SW 1271 (cell line): ENCODE data around the gene ELAVL2.
"Not testable (repeated sequence)": the region's sequence is repeated elsewhere in the genome, so short reads cannot be mapped to it uniquely, and the experiment has no call there.

Experiments used
- DNase-seq, 2 experiments: peaks; one replicate each; lab custom pipeline; 2025; lab: John Stamatoyannopoulos, UW

The ELAVL2 gene

GRCh38 chr9:23769307-23769935, 56.6 kb downstream of the ELAVL2 start:
- no peak for DNase-seq

DNA sequence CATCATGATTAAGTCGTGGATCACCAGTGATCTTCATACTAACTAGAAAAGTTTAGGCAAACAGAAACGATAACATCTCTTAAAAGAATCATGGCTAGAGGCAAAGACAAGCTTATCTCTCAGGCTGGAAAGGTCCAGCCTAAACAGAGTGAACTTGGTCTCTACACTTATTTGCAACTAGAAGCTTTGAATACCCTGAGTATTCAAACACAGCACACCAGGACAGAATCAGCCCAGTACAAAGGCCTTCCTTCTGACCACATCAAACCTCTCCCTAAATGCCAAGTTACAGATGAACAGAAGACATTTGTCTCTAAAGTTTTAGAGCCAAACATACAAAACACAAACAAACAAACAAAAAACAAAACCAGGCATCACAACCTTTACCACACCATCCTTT, 57.2 kb downstream of the ELAVL2 start:
- no peak for DNase-seq

GRCh38 chr9:23766613-23767012, 59.4 kb downstream of the ELAVL2 start:
- DNase-seq: no peak

DNA sequence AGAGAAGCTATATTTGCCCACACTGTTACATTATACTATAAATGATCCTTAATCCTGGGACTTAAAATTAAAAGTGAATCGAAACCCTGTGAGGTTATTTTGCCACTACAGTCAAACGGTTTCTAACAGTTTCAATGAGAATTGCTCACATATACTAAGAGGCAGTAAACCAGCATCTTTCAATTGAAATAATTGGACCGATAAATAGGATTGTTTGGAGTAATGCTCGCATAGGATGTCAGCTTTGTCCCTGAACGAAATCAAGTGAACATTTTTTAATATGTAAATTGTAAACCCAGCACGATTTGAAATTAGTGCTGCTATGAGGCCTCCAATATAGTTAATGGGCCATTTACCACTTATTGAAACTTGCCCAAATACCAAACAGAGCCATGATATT, 60.5 kb downstream of the ELAVL2 start:
- no peak for DNase-seq

DNA sequence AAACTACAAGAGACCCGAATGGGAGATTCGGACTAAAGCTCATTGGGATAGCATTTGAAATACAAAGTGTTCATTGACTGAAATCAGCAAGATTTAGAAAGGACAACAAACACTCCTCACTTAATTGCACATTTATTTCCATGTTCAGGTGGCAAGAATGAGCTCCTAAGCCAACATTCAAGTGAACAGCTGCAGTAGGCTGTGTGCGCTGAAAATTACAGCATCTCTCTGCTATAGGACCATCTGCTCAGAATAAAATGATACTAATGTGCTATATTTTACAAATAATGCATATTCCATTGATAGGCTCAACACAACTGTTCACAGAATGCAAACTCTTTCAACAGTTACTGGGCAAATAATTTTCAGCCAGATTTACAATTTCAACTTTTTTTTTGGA, 61.8 kb downstream of the ELAVL2 start:
- DNase-seq: no peak

DNA sequence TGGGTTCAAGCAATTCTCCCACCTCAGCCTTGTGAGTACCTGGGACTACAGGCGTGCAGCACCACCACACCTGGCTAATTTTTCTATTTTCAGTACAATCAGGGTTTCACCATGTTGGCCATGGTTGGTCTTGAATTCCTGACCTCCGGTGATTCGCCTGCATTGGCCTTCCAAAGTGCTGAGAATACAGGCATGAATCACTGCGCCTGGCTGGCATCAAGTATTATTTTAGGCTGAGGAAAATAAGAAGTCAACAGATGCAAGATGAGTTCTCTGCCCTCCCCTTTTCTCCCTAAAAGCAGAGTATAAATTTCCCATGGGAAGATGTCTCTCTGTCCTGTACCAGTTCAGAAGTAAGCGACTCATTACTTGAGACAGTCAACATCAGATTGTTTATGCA, 71.5 kb downstream of the ELAVL2 start:
- DNase-seq: no peak

GRCh38 chr9:23752859-23753258, 73.2 kb downstream of the ELAVL2 start:
- no peak for DNase-seq

DNA sequence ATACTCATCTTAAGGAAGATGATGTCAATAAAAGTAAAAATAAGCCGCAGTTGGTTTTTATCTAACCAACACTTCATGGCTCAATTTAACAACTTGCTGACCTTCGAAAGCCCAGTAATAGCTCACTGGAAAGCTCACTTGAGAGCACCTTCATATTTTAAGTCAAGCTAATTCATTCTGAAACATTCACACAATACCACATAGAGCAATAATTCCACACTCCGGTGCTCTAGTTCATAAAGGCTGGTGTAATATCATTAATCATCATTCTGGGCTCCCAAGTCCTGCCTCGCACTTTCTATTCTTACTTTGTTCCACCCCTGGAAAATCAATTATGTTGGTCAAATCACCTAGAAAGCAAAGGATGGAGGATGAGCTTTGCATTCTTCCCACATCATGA, 74.4 kb downstream of the ELAVL2 start:
- no peak for DNase-seq

- DNase-seq: no peak
These were observed 75.2 kb downstream of the ELAVL2 start for GRCh38 chr9:23750808-23751207.

- no peak for DNase-seq
These were observed 78.7 kb downstream of the ELAVL2 start for GRCh38 chr9:23747088-23748075.

DNA sequence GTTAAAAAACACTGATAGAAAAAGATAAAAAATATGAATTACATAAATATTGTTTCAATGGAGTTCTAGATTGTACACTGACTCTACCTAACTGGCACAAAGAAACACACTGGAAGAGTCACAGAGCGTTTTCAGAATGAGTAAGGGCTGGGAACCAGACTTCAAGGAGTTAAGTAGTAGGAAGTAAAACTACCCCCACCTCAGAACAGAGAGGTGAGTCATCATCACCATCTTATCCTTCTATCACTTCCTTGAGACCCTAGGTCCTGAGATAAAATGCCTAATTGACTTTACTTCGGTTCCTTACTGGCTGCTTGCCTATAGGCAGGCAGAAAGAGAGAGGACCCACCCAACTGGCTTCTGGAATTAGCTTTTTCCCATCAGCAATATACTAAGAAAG, 79.7 kb downstream of the ELAVL2 start:
- DNase-seq: no peak

GRCh38 chr9:23743036-23743435, 83.0 kb downstream of the ELAVL2 start:
- no peak for DNase-seq

- no peak for DNase-seq
These were observed 84.7 kb downstream of the ELAVL2 start for GRCh38 chr9:23741351-23741750.

DNA sequence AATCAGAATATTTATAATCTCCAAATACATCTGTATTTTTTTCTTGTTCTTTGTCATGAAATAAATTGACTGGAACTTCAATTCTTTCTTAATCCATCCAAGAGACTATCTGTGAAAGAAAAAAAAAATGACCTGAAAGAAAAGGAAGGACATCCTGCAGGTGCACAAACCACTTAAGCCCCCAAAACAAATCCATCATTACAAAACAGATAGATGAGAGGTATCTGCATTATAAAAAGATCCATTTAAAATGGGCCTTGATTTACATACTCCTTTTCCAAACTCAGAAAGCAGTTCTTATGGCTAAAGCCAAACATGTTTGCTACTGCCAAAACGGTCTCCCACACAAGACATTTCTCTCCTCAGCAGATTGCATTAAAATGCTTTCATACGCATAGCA, 85.5 kb downstream of the ELAVL2 start:
- no peak for DNase-seq

DNA sequence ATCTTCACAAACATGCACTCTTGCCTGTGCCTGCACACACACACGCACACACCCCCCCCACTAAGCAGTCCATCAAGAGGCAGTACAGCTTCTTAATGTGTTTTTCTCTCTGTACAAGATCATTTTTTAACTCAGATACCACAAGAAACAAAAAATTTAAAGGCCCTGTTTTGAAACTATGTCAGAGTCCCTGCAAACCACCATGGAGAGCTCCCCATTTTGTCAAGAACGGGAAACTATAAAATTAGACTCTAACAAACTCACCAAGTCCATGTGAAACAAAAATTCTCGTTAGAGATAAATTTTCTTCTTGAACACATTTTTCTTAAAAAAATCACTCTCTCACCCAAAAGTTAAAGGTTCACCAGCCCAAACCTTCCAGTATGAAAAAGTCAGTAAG, 86.3 kb downstream of the ELAVL2 start:
- no peak for DNase-seq

DNA sequence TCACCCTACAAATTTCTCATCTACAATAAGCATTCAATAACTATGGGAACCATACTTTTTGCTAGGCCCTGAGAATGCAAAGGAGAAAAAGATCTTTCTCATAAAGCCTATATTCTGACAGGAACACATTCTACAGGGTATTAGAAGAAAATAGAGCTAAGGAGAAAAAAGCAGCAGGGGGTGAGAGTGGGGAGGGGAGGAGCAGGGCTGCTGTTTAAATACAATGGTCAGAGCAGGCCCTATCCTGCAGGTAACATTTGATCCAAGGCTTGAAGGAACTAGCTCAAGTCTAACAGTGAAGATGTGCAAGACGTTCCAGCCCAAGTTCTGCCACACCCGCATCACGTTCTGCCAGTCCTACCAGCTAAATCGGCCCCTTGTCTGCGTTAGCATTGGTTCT, 89.7 kb downstream of the ELAVL2 start:
- DNase-seq: no peak

DNA sequence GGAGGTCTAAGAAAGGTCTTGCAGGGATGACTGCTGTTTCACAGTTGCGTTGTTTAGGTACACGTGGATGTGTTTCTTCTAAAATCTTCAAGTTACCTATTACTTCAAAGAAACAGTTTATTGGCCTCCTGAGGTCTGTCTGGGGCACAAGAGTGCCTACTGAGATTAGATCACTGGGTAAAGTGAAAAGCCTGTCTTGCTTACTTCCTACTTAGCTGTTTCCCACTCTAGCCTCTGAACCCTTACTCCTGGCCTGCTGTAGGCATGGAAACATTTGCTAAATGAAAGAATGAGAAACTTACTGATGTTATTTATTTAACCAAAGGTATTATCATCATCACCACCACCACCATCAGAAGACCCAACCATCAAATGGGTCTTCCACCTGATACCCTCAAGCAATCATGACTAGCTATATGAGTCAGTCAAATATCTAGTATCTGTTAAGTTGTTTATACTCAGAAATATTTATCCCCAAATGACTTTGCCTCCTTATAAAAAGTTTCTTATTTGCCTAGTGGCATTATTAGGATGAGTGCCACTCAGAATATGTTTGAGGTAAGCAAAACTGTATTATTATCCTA, 92.5 kb downstream of the ELAVL2 start:
- no peak for DNase-seq

- DNase-seq: no peak
These were observed 94.7 kb downstream of the ELAVL2 start for GRCh38 chr9:23731353-23731752.

DNA sequence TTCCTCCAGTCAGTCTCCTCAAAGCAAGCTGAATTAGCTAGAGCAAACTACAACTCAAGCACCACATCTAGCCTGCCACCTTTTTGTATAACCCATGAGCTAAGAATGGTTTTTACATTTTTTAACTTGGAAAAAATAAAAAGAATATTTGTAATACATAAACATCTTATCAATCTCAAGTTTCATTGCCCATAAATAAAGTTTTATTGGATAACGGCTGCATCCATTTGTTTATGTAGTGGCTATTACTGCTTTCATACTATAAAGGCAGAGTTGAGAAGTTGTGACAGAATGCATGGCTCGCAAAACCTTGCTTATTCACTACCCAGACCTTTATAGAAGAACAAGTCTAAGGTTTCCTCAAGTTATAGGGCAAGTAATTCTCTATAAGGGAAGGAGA, 95.7 kb downstream of the ELAVL2 start:
- no peak for DNase-seq

GRCh38 chr9:23728736-23729135, 97.3 kb downstream of the ELAVL2 start:
- no peak for DNase-seq

GRCh38 chr9:23725279-23725946, 100.6 kb downstream of the ELAVL2 start:
- no peak for DNase-seq

DNA sequence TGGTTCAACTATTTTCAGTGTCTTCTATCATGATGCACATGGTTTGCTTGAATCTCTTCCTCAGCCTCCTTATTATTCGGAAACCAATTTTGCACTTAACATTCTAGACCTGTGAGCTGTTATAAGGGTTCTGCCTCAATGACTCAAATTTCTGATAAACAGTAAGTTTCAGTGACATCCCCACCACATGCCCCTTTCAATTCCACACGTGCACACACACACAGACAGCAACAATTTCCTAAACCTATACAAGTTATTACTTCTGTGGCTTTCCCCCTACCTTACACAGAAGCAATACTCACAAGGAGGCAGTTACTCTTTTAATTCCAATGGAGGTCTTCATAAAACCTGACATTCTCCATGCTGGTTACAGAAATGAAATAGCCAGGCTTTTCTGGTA, 102.4 kb downstream of the ELAVL2 start:
- DNase-seq: no peak

GRCh38 chr9:23723048-23723447, 103.0 kb downstream of the ELAVL2 start:
- not testable (repeated sequence) for DNase-seq
